Glutamatergic neuron (in vitro differentiated cells): ENCODE data around the gene GNAQ. TPM values are rescaled to one million over a fixed set of nuclear protein-coding genes. Genes with fewer than 3 reads are reported as not detected.

Source experiments
- DNase-seq: peaks from one replicate; pipeline ENCODE4 v3.0.0; 2022
- H3K27ac Mint-ChIP-seq: one replicate; pipeline ENCODE4 v1.8.0; 2020; ENCODE audit warnings: mild to moderate bottlenecking, mixed read lengths, inconsistent platforms; ENCODE audit not compliant: unreplicated experiment
- H3K27me3 Mint-ChIP-seq: one replicate; pipeline ENCODE4 v1.8.0; 2020; ENCODE audit warnings: mild to moderate bottlenecking, moderate library complexity, mixed read lengths, inconsistent platforms; ENCODE audit not compliant: unreplicated experiment
- H3K36me3 Mint-ChIP-seq: one replicate; pipeline ENCODE4 v1.8.0; 2020; ENCODE audit warnings: mild to moderate bottlenecking, mixed read lengths, inconsistent platforms; ENCODE audit not compliant: unreplicated experiment
- H3K4me1 Mint-ChIP-seq: one replicate; pipeline ENCODE4 v1.8.0; 2020; ENCODE audit warnings: mild to moderate bottlenecking, low read depth, mixed read lengths, inconsistent platforms; ENCODE audit not compliant: unreplicated experiment
- H3K4me3 Mint-ChIP-seq: one replicate; pipeline ENCODE4 v1.8.0; 2020; ENCODE audit warnings: mild to moderate bottlenecking, mixed read lengths, inconsistent platforms; ENCODE audit not compliant: unreplicated experiment
- H3K9me3 Mint-ChIP-seq: one replicate; pipeline ENCODE4 v1.8.0; 2020; ENCODE audit warnings: mild to moderate bottlenecking, moderate library complexity, mixed read lengths, inconsistent platforms; ENCODE audit not compliant: unreplicated experiment
- total RNA-seq: library from RNA; stranded (reverse); fragmentation: NEBNext Ultra II Directional; extraction: Animal tissue kit (Norgen Biotek cat#: 25700); gene quantifications from one replicate; pipeline ENCODE4 v1.2.1, GENCODE V29; 2021; ENCODE audit not compliant: unreplicated experiment
- TF ChIP-seq, protein P1 (sequence below): fragments of 200-600 bp; sonication (generic); IDR thresholded peaks from one replicate; pipeline ENCODE4 v1.5.0; 2021; ENCODE audit not compliant: partially characterized antibody, unreplicated experiment

The GNAQ gene
- total RNA-seq, 1 donor from 2014 or later = 72.8 TPM

DNA sequence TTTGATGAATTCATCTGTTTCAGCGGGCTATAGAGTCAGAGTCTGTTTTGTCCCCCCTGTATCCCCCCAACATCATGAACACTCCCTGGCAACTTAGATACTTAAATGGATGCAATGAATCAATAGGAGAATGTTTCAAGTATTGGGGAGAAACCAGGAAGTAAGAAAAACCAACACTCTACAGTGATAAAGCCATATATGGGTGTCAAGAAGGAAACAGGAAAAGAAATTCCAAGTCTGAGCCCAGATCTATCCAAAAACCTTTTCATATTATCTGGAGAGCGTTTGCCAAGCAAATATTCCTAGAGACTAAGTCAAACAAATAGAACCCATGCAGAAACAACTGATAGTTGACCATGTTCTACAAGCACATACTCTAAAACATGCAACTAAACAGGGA is 2.3 kb upstream of the GNAQ start:
- TF ChIP-seq, protein P1, sequence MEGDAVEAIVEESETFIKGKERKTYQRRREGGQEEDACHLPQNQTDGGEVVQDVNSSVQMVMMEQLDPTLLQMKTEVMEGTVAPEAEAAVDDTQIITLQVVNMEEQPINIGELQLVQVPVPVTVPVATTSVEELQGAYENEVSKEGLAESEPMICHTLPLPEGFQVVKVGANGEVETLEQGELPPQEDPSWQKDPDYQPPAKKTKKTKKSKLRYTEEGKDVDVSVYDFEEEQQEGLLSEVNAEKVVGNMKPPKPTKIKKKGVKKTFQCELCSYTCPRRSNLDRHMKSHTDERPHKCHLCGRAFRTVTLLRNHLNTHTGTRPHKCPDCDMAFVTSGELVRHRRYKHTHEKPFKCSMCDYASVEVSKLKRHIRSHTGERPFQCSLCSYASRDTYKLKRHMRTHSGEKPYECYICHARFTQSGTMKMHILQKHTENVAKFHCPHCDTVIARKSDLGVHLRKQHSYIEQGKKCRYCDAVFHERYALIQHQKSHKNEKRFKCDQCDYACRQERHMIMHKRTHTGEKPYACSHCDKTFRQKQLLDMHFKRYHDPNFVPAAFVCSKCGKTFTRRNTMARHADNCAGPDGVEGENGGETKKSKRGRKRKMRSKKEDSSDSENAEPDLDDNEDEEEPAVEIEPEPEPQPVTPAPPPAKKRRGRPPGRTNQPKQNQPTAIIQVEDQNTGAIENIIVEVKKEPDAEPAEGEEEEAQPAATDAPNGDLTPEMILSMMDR = no peak
- Mint-ChIP-seq H3K27ac (no peak overlapping the region), H3K4me3 (no peak overlapping the region), H3K9me3 (peaks cover 18% of the 10 kb centered on the region), H3K36me3 (no peaks in the 10 kb centered on the region), H3K4me1 (peaks cover 9% of the 10 kb centered on the region), H3K27me3 (peaks cover 11% of the 10 kb centered on the region)
- no peak for DNase-seq

DNA sequence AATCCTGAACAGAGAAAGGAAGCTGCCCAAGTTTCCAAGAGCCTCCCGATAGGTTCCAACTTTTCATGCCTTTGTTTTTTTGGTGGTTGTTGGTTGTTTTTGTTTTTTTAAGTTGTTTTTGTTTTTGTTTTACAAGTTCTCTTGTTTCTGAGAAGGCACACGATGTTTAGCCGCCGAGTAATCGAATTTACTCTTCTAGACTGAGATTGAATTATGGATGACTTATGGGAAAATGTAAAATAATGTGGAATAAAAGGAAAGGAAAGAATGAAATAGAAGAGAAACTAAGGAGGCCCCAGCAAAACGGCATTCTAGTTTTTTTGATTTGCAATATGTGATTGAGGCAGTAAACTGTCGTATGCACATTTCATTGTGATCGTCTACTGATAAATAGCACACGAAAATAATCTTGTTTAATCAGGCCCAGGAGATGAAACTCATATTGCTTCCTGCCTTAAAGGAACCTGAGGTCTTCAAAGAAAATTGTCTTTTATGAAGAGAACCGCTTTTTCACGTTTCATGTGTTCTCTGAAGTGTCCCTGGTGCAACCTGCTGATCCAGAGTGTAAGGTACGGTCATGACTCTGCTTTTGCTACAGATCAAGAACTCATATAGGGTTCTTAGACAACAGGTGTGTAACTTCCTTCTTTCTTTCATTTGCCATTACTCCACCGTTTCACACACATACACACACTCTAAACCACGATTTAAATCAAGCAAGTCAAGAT is 1.3 kb upstream of the GNAQ start:
- peaks cover 11% of the 10 kb centered on the region for H3K27me3 Mint-ChIP-seq
- peaks cover 14% of the 10 kb centered on the region for H3K4me1 Mint-ChIP-seq
- DNase-seq = no peak
- H3K27ac Mint-ChIP-seq = peak overlapping the region; percentile 92
- H3K9me3 Mint-ChIP-seq = peaks cover 16% of the 10 kb centered on the region
- peak overlapping the region; percentile 95 for H3K4me3 Mint-ChIP-seq
- no peaks in the 10 kb centered on the region for H3K36me3 Mint-ChIP-seq
- TF ChIP-seq, protein P1 = no peak

DNA sequence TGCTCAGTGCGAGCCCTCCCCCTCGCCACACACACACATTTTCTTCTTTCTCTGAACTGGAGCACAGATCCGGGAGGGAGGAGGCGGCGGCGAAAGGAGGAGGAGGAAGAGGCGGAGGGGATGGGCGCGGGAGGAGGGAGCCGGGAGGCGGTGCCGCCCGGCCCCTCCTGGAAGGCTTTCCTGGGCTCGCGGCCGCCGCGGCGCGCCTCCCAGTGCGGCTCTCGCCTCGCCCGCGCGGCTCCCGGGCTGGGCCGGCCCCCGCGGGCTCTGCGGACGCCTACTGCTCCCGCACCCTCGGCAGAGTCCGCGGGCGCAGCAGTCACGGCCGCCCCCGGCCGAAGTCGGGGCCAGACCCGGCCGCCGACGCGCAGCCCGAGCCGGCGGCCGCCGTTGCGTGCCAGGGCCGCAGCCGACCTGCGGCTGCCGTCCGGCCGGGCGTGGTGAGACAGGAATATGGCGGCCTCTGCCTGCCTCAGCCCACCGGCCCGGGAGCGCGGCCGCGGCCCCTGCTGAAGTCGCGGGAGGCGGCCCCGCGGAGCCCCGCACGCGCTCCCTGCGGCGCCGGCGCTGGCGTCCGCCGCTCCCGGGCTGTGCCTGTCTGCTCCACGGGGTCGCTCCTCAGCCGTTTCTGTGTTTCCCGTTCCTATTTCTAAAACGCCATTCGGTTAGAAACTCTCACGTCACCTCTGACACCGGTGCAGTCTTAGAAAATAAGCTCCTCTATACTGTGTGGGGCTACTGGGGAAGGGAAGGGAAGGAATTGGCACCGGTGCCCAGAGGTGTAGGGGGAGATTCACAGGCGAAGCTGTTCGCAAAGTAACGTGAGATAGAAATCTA is 500 bp upstream of the GNAQ start:
- peaks cover 14% of the 10 kb centered on the region for H3K4me1 Mint-ChIP-seq
- peak overlapping the region; percentile 95 for H3K4me3 Mint-ChIP-seq
- TF ChIP-seq, protein P1 = no peak

DNA sequence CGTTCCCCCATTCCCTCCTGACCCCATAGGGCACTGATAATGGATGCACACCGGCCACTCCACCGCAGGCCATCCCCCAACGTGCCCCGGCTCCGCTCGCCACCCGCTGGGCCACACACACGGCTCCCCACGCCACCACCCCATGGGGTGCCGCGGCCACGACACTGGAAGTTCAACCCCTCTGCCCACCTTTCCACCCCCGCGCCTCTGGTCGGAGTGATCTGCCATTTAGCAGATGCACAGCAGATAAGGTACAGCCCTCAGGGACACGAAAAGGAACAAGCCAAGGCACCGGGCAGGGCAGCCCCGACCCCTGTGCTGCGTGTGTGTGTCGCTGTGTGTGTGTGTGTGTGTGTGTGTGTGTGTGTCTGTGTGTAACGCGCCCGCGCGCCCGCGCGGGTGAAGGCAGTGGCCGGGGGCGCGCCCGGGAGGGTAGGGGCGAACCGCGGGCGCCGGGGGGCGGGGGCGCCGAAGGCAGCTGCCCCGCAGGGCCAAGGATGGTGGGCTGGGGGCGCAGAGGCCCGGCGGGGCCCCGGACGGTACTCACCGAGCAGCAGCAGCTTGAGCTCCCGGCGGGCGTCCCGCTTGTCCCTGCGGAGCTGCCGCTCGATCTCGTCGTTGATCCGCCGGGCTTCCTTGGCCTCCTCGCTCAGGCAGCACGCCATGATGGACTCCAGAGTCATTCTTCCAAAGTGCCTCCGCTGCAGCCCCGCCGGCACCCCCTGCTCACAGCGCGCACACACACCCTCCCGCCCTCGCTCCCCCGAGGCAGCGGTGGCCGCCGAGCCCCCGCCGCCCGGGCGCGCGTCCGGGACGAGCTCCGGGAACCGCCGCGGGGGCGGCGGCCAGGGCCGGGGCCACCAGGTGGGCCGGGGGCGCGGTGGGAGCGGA is 813 bp downstream of the GNAQ start:
- peak; percentile 73 for DNase-seq
- Mint-ChIP-seq H3K4me3 (peak overlapping the region; percentile 97), H3K4me1 (peaks cover 14% of the 10 kb centered on the region), H3K27ac (peak overlapping the region; percentile 97), H3K9me3 (peaks cover 16% of the 10 kb centered on the region), H3K27me3 (peaks cover 11% of the 10 kb centered on the region), H3K36me3 (no peaks in the 10 kb centered on the region)
- TF ChIP-seq, protein P1 = no peak

More for the DNA sequence above, 500 bp upstream of the GNAQ start:
- H3K36me3 Mint-ChIP-seq = no peaks in the 10 kb centered on the region
- peaks cover 16% of the 10 kb centered on the region for H3K9me3 Mint-ChIP-seq
- peak overlapping the region; percentile 92 for H3K27ac Mint-ChIP-seq
- DNase-seq = peak; percentile 90
- peaks cover 11% of the 10 kb centered on the region for H3K27me3 Mint-ChIP-seq
